HG03135 (cell line): ENCODE measurements around the gene ZNRF3.
"Not testable (repeated sequence)": the region's sequence is repeated elsewhere in the genome, so short reads cannot be mapped to it uniquely, and the experiment has no call there.

ENCODE experiments used
- ATAC-seq: cut with Tn5 transposase; IDR thresholded peaks from one replicate; pipeline ENCODE4 v1.9.1; 2021; ENCODE audit warnings: mild to moderate bottlenecking, moderate library complexity; ENCODE audit not compliant: unreplicated experiment

The ZNRF3 gene

GRCh38 chr22:28905256-28905832 is 22.0 kb downstream of the ZNRF3 start:
- no peak for ATAC-seq

- ATAC-seq, result no peak
Measured at GRCh38 chr22:28906312-28906711, 22.9 kb downstream of the ZNRF3 start.

DNA sequence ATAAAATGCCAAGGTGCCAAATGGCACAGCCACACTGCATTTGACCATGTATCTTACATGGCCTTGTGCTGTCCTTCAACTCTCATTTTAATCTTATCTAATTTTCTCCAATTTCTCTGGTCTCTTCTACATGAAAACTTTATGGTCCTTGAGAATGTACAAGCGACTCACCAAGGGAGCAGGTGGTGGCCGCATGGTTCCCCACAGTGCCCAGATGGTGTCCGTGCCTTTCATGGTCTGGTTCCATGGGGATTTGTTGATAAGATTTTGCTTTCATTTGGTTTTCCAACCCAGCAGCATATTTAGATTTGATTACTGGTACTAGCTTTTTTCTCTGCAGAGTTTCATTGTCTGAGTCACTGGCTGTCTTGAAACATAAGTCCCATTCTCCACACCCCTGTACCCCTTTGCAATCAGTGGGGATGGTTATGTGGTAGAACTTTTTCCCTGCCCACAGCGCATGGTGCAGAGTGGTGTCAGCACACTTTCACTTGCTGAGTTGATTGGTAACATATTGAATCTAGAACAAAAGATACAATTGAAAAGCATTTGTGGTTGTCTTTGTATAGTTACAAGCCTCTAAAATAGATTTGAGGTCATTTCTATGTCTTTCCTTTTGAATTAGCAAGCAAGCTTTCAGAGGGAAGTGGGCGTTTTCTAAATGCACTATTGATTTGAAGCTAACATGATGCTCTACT is 24.1 kb downstream of the ZNRF3 start:
- no peak for ATAC-seq

DNA sequence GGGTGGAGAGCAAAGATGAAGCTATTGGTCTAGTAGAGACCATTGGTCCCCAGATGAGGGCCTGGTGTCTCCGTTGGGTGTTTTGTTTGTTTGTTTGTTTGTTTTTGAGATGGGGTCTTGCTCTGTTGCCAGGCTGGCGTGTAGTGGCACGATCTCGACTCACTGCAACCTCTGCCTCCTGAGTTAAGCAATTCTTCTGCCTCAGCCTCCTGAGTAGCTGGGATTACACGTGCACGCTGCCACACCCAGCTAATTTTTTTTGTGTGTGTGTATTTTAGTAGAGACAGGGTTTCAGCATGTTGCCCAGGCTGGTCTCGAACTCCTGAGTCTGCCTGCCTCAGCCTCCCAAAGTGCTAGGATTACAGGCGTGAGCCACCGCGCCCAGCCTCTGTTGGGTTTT is 25.4 kb downstream of the ZNRF3 start:
- ATAC-seq, result not testable (repeated sequence)

GRCh38 chr22:28909375-28909774 is 26.0 kb downstream of the ZNRF3 start:
- no peak for ATAC-seq

GRCh38 chr22:28910569-28911303 is 27.4 kb downstream of the ZNRF3 start:
- no peak for ATAC-seq

GRCh38 chr22:28911304-28911690 is 27.9 kb downstream of the ZNRF3 start:
- ATAC-seq, result no peak

- ATAC-seq, result no peak
Measured at GRCh38 chr22:28911777-28912669, 28.7 kb downstream of the ZNRF3 start.

DNA sequence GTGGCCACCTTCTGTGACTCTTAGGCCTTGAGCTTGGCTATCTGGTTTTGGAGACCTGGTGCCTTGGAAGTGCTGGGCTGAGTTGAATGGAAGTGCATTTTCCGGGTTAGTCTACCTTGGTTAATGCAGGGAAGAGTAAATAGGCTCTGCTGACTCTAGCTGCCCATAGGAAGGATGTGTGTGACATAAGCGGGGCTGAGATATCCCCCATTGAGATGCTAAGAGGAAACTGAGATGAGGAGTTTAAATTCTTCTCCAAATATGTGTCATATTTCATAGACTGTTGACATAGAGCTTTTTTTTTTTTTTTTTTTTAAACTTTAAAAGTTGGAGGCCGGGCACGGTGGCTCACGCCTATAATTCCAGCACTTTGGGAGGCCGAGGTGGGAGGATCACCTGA is 30.8 kb downstream of the ZNRF3 start:
- no peak for ATAC-seq

- ATAC-seq, result no peak
Measured at GRCh38 chr22:28915969-28916368, 32.6 kb downstream of the ZNRF3 start.

GRCh38 chr22:28917747-28918549 is 34.6 kb downstream of the ZNRF3 start:
- ATAC-seq, result no peak

- ATAC-seq, result no peak
Measured at GRCh38 chr22:28918550-28919271, 35.3 kb downstream of the ZNRF3 start.

- no peak for ATAC-seq
Measured at GRCh38 chr22:28920757-28921584, 37.6 kb downstream of the ZNRF3 start.

DNA sequence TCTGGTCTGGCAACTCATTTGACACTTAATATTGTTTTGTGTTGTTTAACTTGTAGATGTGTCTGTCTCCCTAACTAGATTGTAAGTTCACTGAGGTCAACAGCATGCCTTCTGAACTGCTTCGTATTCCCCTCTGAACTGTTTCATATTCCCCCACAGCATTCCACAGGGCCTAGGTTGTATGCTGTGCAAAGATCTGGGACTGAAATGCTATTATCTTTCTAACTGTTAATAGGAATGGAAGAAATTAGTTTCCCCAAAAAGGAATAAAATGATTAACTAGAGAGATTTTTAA is 38.2 kb downstream of the ZNRF3 start:
- ATAC-seq, result no peak

GRCh38 chr22:28922540-28923244 is 39.3 kb downstream of the ZNRF3 start:
- no peak for ATAC-seq

- no peak for ATAC-seq
Measured at GRCh38 chr22:28923826-28924732, 40.7 kb downstream of the ZNRF3 start.

DNA sequence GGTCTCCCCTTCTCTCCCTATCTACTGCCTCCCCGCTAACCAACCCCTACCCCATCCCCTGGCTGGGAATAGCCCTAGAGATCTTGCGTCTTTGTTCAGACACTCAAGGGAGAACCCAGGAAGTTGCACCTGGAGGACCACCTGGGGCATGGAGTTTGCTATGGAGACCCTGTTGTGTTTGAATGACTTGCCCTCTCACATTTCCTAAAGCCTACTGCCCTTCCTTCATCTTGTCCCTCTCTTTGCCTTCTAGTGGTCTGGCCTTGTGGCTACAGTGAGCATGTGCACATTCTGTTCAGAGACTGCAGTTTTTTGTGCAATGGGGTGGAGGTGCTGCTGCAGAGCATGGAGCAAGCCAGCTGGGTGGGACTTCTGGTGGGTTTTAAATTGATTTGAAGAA is 42.5 kb downstream of the ZNRF3 start:
- no peak for ATAC-seq
